Measurements from ENCODE around the gene TEX14.

DNA sequence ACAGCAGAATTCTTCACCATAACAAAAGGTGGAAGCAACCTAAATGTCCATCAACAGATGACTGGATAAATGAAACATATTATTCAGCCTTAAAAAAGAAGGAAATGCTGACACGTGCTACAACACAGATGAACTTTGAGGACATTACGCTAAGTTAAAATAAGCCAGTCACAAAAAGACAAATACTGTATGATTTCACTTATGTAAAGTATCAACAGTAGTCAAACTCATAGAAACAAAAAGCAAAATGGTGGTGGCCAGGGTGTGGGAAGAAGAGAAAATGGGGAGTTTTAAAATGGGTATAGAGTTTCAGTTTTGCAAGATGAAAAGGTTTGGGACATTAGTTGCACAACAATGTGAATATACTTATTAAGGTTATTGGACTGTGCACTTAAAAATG, 127.6 kb downstream of the TEX14 start:
- TF ChIP-seq, protein P1, sequence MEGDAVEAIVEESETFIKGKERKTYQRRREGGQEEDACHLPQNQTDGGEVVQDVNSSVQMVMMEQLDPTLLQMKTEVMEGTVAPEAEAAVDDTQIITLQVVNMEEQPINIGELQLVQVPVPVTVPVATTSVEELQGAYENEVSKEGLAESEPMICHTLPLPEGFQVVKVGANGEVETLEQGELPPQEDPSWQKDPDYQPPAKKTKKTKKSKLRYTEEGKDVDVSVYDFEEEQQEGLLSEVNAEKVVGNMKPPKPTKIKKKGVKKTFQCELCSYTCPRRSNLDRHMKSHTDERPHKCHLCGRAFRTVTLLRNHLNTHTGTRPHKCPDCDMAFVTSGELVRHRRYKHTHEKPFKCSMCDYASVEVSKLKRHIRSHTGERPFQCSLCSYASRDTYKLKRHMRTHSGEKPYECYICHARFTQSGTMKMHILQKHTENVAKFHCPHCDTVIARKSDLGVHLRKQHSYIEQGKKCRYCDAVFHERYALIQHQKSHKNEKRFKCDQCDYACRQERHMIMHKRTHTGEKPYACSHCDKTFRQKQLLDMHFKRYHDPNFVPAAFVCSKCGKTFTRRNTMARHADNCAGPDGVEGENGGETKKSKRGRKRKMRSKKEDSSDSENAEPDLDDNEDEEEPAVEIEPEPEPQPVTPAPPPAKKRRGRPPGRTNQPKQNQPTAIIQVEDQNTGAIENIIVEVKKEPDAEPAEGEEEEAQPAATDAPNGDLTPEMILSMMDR (IDR thresholded peaks at IDR 0.05) = no peak
- TF ChIP-seq POLR2A (IDR thresholded peaks at IDR 0.05) = no peak
- TF ChIP-seq EP300 (IDR thresholded peaks at IDR 0.05) = no peak
